ENCODE data around the gene TTLL11.

DNA sequence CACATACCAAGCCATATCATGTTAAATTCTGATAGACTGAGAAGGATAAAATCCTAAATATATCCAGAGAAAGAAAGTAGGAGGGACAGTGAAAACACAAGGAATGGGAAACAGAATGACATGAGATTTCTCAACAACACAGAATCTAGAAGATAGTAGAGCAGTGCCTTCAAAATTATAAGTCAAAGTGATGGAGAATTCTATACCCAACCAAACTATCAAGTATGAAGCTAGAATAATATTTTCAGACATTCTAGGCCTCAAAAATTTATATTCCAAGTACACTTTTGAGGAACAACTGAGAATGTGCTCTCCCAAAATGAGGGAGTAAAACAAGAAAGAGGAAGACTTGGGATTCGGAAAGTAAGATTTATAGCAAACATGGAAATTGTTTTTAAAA, 10.9 kb upstream of the TTLL11 start:
- no peak for TF ChIP-seq CTCF (optimal IDR thresholded peaks at IDR 0.05 in 1 of 3, IDR thresholded peaks at IDR 0.05 in 1 of 3, conservative IDR thresholded peaks at IDR 0.05 in 1 of 3; ENCODE audit: extremely low read depth in 1 of 3, insufficient read depth in 2 of 3, low read length in 3 of 3)
- TF ChIP-seq EZH2 (IDR thresholded peaks at IDR 0.05; ENCODE audit: low read length): no peak

All from keratinocyte (primary cell).